Liver (tissue), 3 donors: ENCODE data around the gene DNAJC7.

Source experiments
- ATF3 ChIP-seq: IDR thresholded peaks from 2 replicates; pipeline ENCODE4 v1.6.1; 2016; ENCODE audit warnings: antibody characterized with exemption
- CTCF ChIP-seq: fragments of 150-350 bp; IDR thresholded peaks from 2 replicates; pipeline ENCODE4 v1.5.1; 2017; ENCODE audit warnings: improper control_type of control experiment, low read depth, low read length; ENCODE audit not compliant: missing input control
- GABPA ChIP-seq, 2 donors: IDR thresholded peaks in 1 of 2; conservative IDR thresholded peaks in 1 of 2; 2 replicates each; pipeline ENCODE4 v1.6.1; 2016; ENCODE audit warnings: antibody characterized with exemption in 2 of 2, mild to moderate bottlenecking in 1 of 2, moderate library complexity in 1 of 2
- MAX ChIP-seq: IDR thresholded peaks from 2 replicates; pipeline ENCODE4 v1.6.1; 2016; ENCODE audit warnings: antibody characterized with exemption
- NR2F2 ChIP-seq: IDR thresholded peaks from 2 replicates; pipeline ENCODE4 v1.6.1; 2016; ENCODE audit warnings: antibody characterized with exemption
- REST ChIP-seq: IDR thresholded peaks from 2 replicates; pipeline ENCODE4 v1.6.1; 2016; ENCODE audit warnings: antibody characterized with exemption, mild to moderate bottlenecking
- TAF1 ChIP-seq: conservative IDR thresholded peaks from 2 replicates; pipeline ENCODE4 v1.6.1; 2016; ENCODE audit warnings: antibody characterized with exemption, mild to moderate bottlenecking
- donor health status: healthy.
- donor health status: healthy.

- TF ChIP-seq CTCF (no peak), REST (no peak), NR2F2 (peak; percentile 68), ATF3 (no peak), TAF1 (no peak), GABPA (IDR thresholded peaks at IDR 0.05 in 1 of 2, conservative IDR thresholded peaks at IDR 0.05 in 1 of 2) (peak; percentile 43 to 74), MAX (no peak)
These were observed 44.5 kb downstream of the DNAJC7 start for GRCh38 chr17:41972571-41973407.
